Endodermal cell (in vitro differentiated cells): ENCODE results near the gene SFTPB. TPM values are rescaled to one million over a fixed set of nuclear protein-coding genes. Genes with fewer than 3 reads are reported as not detected.

Experiments used
- DNase-seq: peaks from one replicate; pipeline ENCODE4 v3.0.0-alpha.2; 2017
- H3K27ac ChIP-seq: 2 replicates; pipeline ENCODE4 v1.5.1; 2013; ENCODE audit warnings: mild to moderate bottlenecking, low read depth, low read length, moderate library complexity
- H3K27me3 ChIP-seq: 2 replicates; pipeline ENCODE4 v1.6.1; 2013; ENCODE audit warnings: mild to moderate bottlenecking, low read length, moderate library complexity; ENCODE audit not compliant: insufficient read depth, control insufficient read depth, poor library complexity, severe bottlenecking
- H3K36me3 ChIP-seq: 2 replicates; pipeline ENCODE4 v1.7.0; 2013; ENCODE audit warnings: mild to moderate bottlenecking, low read length, moderate library complexity; ENCODE audit not compliant: control insufficient read depth, insufficient read depth
- H3K4me1 ChIP-seq: one replicate; pipeline ENCODE4 v1.7.0; 2013; ENCODE audit warnings: low read length; ENCODE audit not compliant: control insufficient read depth, insufficient read depth
- H3K4me3 ChIP-seq: 2 replicates; pipeline ENCODE4 v1.5.1; 2013; ENCODE audit warnings: mild to moderate bottlenecking, low read length, moderate library complexity
- H3K9ac ChIP-seq: 2 replicates; pipeline ENCODE4 v1.6.1; 2013; ENCODE audit warnings: mild to moderate bottlenecking, low read length, moderate library complexity; ENCODE audit not compliant: poor library complexity, severe bottlenecking; ENCODE audit errors: extremely low read depth
- H3K9me3 ChIP-seq: 2 replicates; pipeline ENCODE4 v1.6.1; 2013; ENCODE audit warnings: mild to moderate bottlenecking, low read length, moderate library complexity; ENCODE audit not compliant: control insufficient read depth
- H3K27ac Mint-ChIP-seq: 2 replicates; pipeline ENCODE4 v1.8.0; 2020; ENCODE audit warnings: mixed read lengths
- H3K27me3 Mint-ChIP-seq: 2 replicates; pipeline ENCODE4 v1.8.0; 2021; ENCODE audit warnings: mild to moderate bottlenecking, mixed read lengths; ENCODE audit not compliant: insufficient read depth
- H3K36me3 Mint-ChIP-seq: 2 replicates; pipeline ENCODE4 v1.8.0; 2020; ENCODE audit warnings: low read depth, mixed read lengths
- H3K4me1 Mint-ChIP-seq: 2 replicates; pipeline ENCODE4 v1.8.0; 2020; ENCODE audit warnings: mixed read lengths
- H3K4me3 Mint-ChIP-seq: 2 replicates; pipeline ENCODE4 v1.8.0; 2020; ENCODE audit warnings: mild to moderate bottlenecking, moderate library complexity, mixed read lengths
- H3K9me3 Mint-ChIP-seq: 2 replicates; pipeline ENCODE4 v1.8.0; 2020; ENCODE audit warnings: mild to moderate bottlenecking, mixed read lengths
- CTCF ChIP-seq: fragments of 200-600 bp; sonication (generic); conservative IDR thresholded peaks from 2 replicates; pipeline ENCODE4 v1.5.0; 2021; ENCODE audit warnings: antibody characterized with exemption, mild to moderate bottlenecking
- WGBS, 2 experiments: methylation state at CpG; one replicate each; pipeline versions ENCODE4 v1.1.5 to v1.1.7; 2013; ENCODE audit warnings: missing lambda C conversion rate in 2 of 2, mixed read lengths in 1 of 2; ENCODE audit not compliant: insufficient coverage in 1 of 2, insufficient read length in 1 of 2; 5-methylcytosine and 5-hydroxymethylcytosine counted together
- total RNA-seq, 2 donors: library from RNA; stranded (reverse); fragmentation: NEBNext Ultra II Directional in 1 of 2; extraction: Animal tissue kit (Norgen Biotek cat#: 25700) in 1 of 2; gene quantifications; 2 replicates in 1 of 2; 3 replicates in 1 of 2; pipeline ENCODE4 v1.2.1, GENCODE V29; 2021

The SFTPB gene
- total RNA-seq, 2 donors from 2014 or later: not detected

- H3K9me3 Mint-ChIP-seq: no peaks in the 10 kb centered on the region
- peaks cover 71% of the 10 kb centered on the region for H3K36me3 Mint-ChIP-seq
- no peak overlapping the region for H3K4me3 Mint-ChIP-seq
- peak; percentile 69 for TF ChIP-seq CTCF
- H3K9ac ChIP-seq: no peak overlapping the region
- 77% methylated on average over 2 of the region's 2 CpGs; no CpG with 5 or more reads in 1 of the 2 experiments for WGBS, 2 experiments
- H3K9me3 ChIP-seq: no peaks in the 10 kb centered on the region
- no peak overlapping the region for H3K27ac Mint-ChIP-seq
- no peaks in the 10 kb centered on the region for H3K27me3 Mint-ChIP-seq
- H3K4me1 ChIP-seq: no peaks in the 10 kb centered on the region
- no peak overlapping the region for H3K4me3 ChIP-seq
- peaks cover 91% of the 10 kb centered on the region for H3K36me3 ChIP-seq
- no peak overlapping the region for H3K27ac ChIP-seq
- DNase-seq: peak; percentile 66
- H3K27me3 ChIP-seq: no peaks in the 10 kb centered on the region
- peaks cover 4% of the 10 kb centered on the region for H3K4me1 Mint-ChIP-seq
These were observed 19.4 kb downstream of the SFTPB start for GRCh38 chr2:85648619-85649018.

GRCh38 chr2:85647823-85648526, 20.0 kb downstream of the SFTPB start:
- no peak overlapping the region for H3K27ac ChIP-seq
- no peak overlapping the region for H3K9ac ChIP-seq
- Mint-ChIP-seq H3K4me3 (no peak overlapping the region), H3K27me3 (no peaks in the 10 kb centered on the region), H3K27ac (no peak overlapping the region), H3K36me3 (peaks cover 71% of the 10 kb centered on the region), H3K4me1 (peaks cover 4% of the 10 kb centered on the region), H3K9me3 (no peaks in the 10 kb centered on the region)
- 91 to 98% methylated on average over 10 of the region's 10 CpGs for WGBS, 2 experiments
- H3K4me1 ChIP-seq: no peaks in the 10 kb centered on the region
- H3K36me3 ChIP-seq: peaks cover 92% of the 10 kb centered on the region
- H3K9me3 ChIP-seq: no peaks in the 10 kb centered on the region
- H3K27me3 ChIP-seq: no peaks in the 10 kb centered on the region
- H3K4me3 ChIP-seq: no peak overlapping the region
- no peak for TF ChIP-seq CTCF
- DNase-seq: no peak

GRCh38 chr2:85646166-85646565, 21.8 kb downstream of the SFTPB start:
- Mint-ChIP-seq H3K36me3 (peaks cover 80% of the 10 kb centered on the region), H3K27me3 (no peaks in the 10 kb centered on the region)
- H3K27ac ChIP-seq: no peak overlapping the region

More at GRCh38 chr2:85646166-85646565, 21.8 kb downstream of the SFTPB start:
- no peak overlapping the region for H3K4me3 Mint-ChIP-seq
- DNase-seq: no peak
- H3K9me3 ChIP-seq: no peaks in the 10 kb centered on the region
- TF ChIP-seq CTCF: no peak
- peaks cover 4% of the 10 kb centered on the region for H3K4me1 Mint-ChIP-seq
- H3K36me3 ChIP-seq: peaks cover 95% of the 10 kb centered on the region
- no peak overlapping the region for H3K9ac ChIP-seq
- no peak overlapping the region for H3K4me3 ChIP-seq
- no peaks in the 10 kb centered on the region for H3K9me3 Mint-ChIP-seq
- no peak overlapping the region for H3K27ac Mint-ChIP-seq
- no peaks in the 10 kb centered on the region for H3K27me3 ChIP-seq
- H3K4me1 ChIP-seq: no peaks in the 10 kb centered on the region
- 91 to 100% methylated on average over 1 to 2 of the region's 2 CpGs for WGBS, 2 experiments
